Umbilical cord (tissue), 2 donors: ENCODE measurements around the gene TMTC3. TPM values are rescaled to one million over a fixed set of nuclear protein-coding genes. Genes with fewer than 3 reads are reported as not detected.

ENCODE experiments used
- DNase-seq: peaks from one replicate; pipeline ENCODE4 v3.0.0-alpha.2; 2015; ENCODE audit warnings: low spot score
- total RNA-seq: library from RNA; depleted of rRNA; stranded (reverse); fragments of >200 nt; gene quantifications from one replicate; pipeline ENCODE4 v1.2.3, GENCODE V29; 2014; ENCODE audit warnings: low replicate concordance; ENCODE audit not compliant: insufficient read depth

Gene TMTC3
- total RNA-seq, 1 donor from 2014 or later: 52.0 TPM

- DNase-seq: no peak
Measured at GRCh38 chr12:88225776-88226175, 83.7 kb downstream of the TMTC3 start.

- DNase-seq: no peak
Measured at GRCh38 chr12:88227263-88227662, 85.2 kb downstream of the TMTC3 start.

- no peak for DNase-seq
Measured at GRCh38 chr12:88227871-88228270, 85.8 kb downstream of the TMTC3 start.

GRCh38 chr12:88228720-88229119, 86.6 kb downstream of the TMTC3 start:
- no peak for DNase-seq

GRCh38 chr12:88230271-88230670, 88.2 kb downstream of the TMTC3 start:
- DNase-seq: no peak

- no peak for DNase-seq
Measured at GRCh38 chr12:88235183-88235833, 93.2 kb downstream of the TMTC3 start.

GRCh38 chr12:88237954-88238353, 95.8 kb downstream of the TMTC3 start:
- no peak for DNase-seq

GRCh38 chr12:88238406-88238805, 96.3 kb downstream of the TMTC3 start:
- no peak for DNase-seq

- no peak for DNase-seq
Measured at GRCh38 chr12:88241862-88242570, 99.9 kb downstream of the TMTC3 start.

- DNase-seq: no peak
Measured at GRCh38 chr12:88242571-88242925, 100.4 kb downstream of the TMTC3 start.

- no peak for DNase-seq
Measured at GRCh38 chr12:88242939-88243338, 100.8 kb downstream of the TMTC3 start.

- DNase-seq: no peak
Measured at GRCh38 chr12:88243982-88244381, 101.9 kb downstream of the TMTC3 start.

GRCh38 chr12:88245905-88246304, 103.8 kb downstream of the TMTC3 start:
- DNase-seq: no peak

- DNase-seq: no peak
Measured at GRCh38 chr12:88247241-88247643, 105.1 kb downstream of the TMTC3 start.

- no peak for DNase-seq
Measured at GRCh38 chr12:88248606-88249005, 106.5 kb downstream of the TMTC3 start.

Other genes with a start within 250 kb of the TMTC3 start
- 9.1 TPM for gene C12orf50, start 112.9 kb upstream of the TMTC3 start, total RNA-seq
- 21.7 TPM for gene CEP290, start 219 bp upstream of the TMTC3 start, total RNA-seq